ENCODE measurements around the gene XRCC4. TPM values are rescaled to one million over a fixed set of nuclear protein-coding genes. Genes with fewer than 3 reads are reported as not detected.

Gene XRCC4
- total RNA-seq, 1 donor from 2014 or later, result 15.5 TPM

GRCh38 chr5:83104021-83104420 is 26.7 kb downstream of the XRCC4 start:
- no peak overlapping the region for H3K4me3 Mint-ChIP-seq (ENCODE audit: unreplicated experiment)
- H3K27ac ChIP-seq (ENCODE audit: low read depth, low read length), result no peak overlapping the region

GRCh38 chr5:83107692-83108420 is 30.5 kb downstream of the XRCC4 start:
- TF ChIP-seq EZH2 (IDR thresholded peaks at IDR 0.05; ENCODE audit: insufficient read depth, low read length), result no peak
- TF ChIP-seq CTCF (IDR thresholded peaks at IDR 0.05; ENCODE audit: insufficient read depth, low read depth, low read length), result no peak
- Mint-ChIP-seq H3K9me3 (ENCODE audit: unreplicated experiment) (peaks cover 6% of the 10 kb centered on the region), H3K4me1 (ENCODE audit: low read depth, unreplicated experiment) (peaks cover 6% of the 10 kb centered on the region), H3K36me3 (ENCODE audit: low read depth, unreplicated experiment) (peaks cover 8% of the 10 kb centered on the region), H3K4me3 (ENCODE audit: unreplicated experiment) (no peak overlapping the region), H3K27me3 (ENCODE audit: low read depth, unreplicated experiment) (no peaks in the 10 kb centered on the region), H3K27ac (ENCODE audit: unreplicated experiment) (no peak overlapping the region)
- Histone ChIP-seq H3K4me3 (ENCODE audit: insufficient read depth, low read depth, low read length) (no peak overlapping the region), H3K36me3 (ENCODE audit: insufficient read depth, low read length) (no peaks in the 10 kb centered on the region), H3K9me3 (ENCODE audit: insufficient read depth, low read depth, low read length) (peaks cover under 1% of the 10 kb centered on the region), H3K79me2 (ENCODE audit: insufficient read depth, low read length) (no peaks in the 10 kb centered on the region), H3K27me3 (ENCODE audit: insufficient read depth, low read length) (no peaks in the 10 kb centered on the region), H4K20me1 (ENCODE audit: insufficient read depth, low read length) (no peaks in the 10 kb centered on the region), H3K9ac (ENCODE audit: low read length) (no peak overlapping the region), H2AFZ (ENCODE audit: low read depth, low read length) (no peak overlapping the region), H3K27ac (ENCODE audit: low read depth, low read length) (no peak overlapping the region), H3K4me1 (ENCODE audit: insufficient read depth, low read length) (no peaks in the 10 kb centered on the region), H3K4me2 (ENCODE audit: low read length) (no peak overlapping the region)
- DNase-seq (ENCODE audit: low read depth), result no peak
- FAIRE-seq, result no peak

More at GRCh38 chr5:83104021-83104420, 26.7 kb downstream of the XRCC4 start:
- DNase-seq (ENCODE audit: low read depth) (peak; percentile 56), FAIRE-seq (no peak)
- H3K36me3 Mint-ChIP-seq (ENCODE audit: low read depth, unreplicated experiment), result no peaks in the 10 kb centered on the region
- Histone ChIP-seq H3K79me2 (ENCODE audit: insufficient read depth, low read length) (peaks cover 3% of the 10 kb centered on the region), H3K4me2 (ENCODE audit: low read length) (no peak overlapping the region), H3K36me3 (ENCODE audit: insufficient read depth, low read length) (no peaks in the 10 kb centered on the region), H3K4me1 (ENCODE audit: insufficient read depth, low read length) (no peaks in the 10 kb centered on the region), H4K20me1 (ENCODE audit: insufficient read depth, low read length) (no peaks in the 10 kb centered on the region), H3K9me3 (ENCODE audit: insufficient read depth, low read depth, low read length) (no peaks in the 10 kb centered on the region), H3K27me3 (ENCODE audit: insufficient read depth, low read length) (no peaks in the 10 kb centered on the region), H2AFZ (ENCODE audit: low read depth, low read length) (no peak overlapping the region), H3K9ac (ENCODE audit: low read length) (no peak overlapping the region), H3K4me3 (ENCODE audit: insufficient read depth, low read depth, low read length) (no peak overlapping the region)
- H3K27ac Mint-ChIP-seq (ENCODE audit: unreplicated experiment), result peak overlapping the region; percentile 88
- H3K27me3 Mint-ChIP-seq (ENCODE audit: low read depth, unreplicated experiment), result no peaks in the 10 kb centered on the region
- no peak for TF ChIP-seq CTCF (IDR thresholded peaks at IDR 0.05; ENCODE audit: insufficient read depth, low read depth, low read length)
- no peak for TF ChIP-seq EZH2 (IDR thresholded peaks at IDR 0.05; ENCODE audit: insufficient read depth, low read length)
- H3K4me1 Mint-ChIP-seq (ENCODE audit: low read depth, unreplicated experiment), result peaks cover 26% of the 10 kb centered on the region
- no peaks in the 10 kb centered on the region for H3K9me3 Mint-ChIP-seq (ENCODE audit: unreplicated experiment)

GRCh38 chr5:83109380-83109779 is 32.0 kb downstream of the XRCC4 start:
- no peaks in the 10 kb centered on the region for H3K79me2 ChIP-seq (ENCODE audit: insufficient read depth, low read length)
- no peaks in the 10 kb centered on the region for H3K36me3 ChIP-seq (ENCODE audit: insufficient read depth, low read length)
- TF ChIP-seq CTCF (IDR thresholded peaks at IDR 0.05; ENCODE audit: insufficient read depth, low read depth, low read length), result no peak
- TF ChIP-seq EZH2 (IDR thresholded peaks at IDR 0.05; ENCODE audit: insufficient read depth, low read length), result no peak
- no peak overlapping the region for H3K4me3 ChIP-seq (ENCODE audit: insufficient read depth, low read depth, low read length)
- peaks cover 10% of the 10 kb centered on the region for H3K9me3 Mint-ChIP-seq (ENCODE audit: unreplicated experiment)
- no peak overlapping the region for H3K27ac ChIP-seq (ENCODE audit: low read depth, low read length)
- H3K36me3 Mint-ChIP-seq (ENCODE audit: low read depth, unreplicated experiment), result peaks cover 14% of the 10 kb centered on the region
- no peaks in the 10 kb centered on the region for H3K27me3 ChIP-seq (ENCODE audit: insufficient read depth, low read length)
- H3K9me3 ChIP-seq (ENCODE audit: insufficient read depth, low read depth, low read length), result peaks cover 6% of the 10 kb centered on the region
- no peak overlapping the region for H2AFZ ChIP-seq (ENCODE audit: low read depth, low read length)
- H4K20me1 ChIP-seq (ENCODE audit: insufficient read depth, low read length), result no peaks in the 10 kb centered on the region
- no peak for FAIRE-seq
- no peaks in the 10 kb centered on the region for H3K4me1 Mint-ChIP-seq (ENCODE audit: low read depth, unreplicated experiment)
- no peak overlapping the region for H3K4me2 ChIP-seq (ENCODE audit: low read length)
- H3K9ac ChIP-seq (ENCODE audit: low read length), result no peak overlapping the region
- no peak overlapping the region for H3K4me3 Mint-ChIP-seq (ENCODE audit: unreplicated experiment)
- H3K4me1 ChIP-seq (ENCODE audit: insufficient read depth, low read length), result no peaks in the 10 kb centered on the region
- H3K27ac Mint-ChIP-seq (ENCODE audit: unreplicated experiment), result no peak overlapping the region
- no peaks in the 10 kb centered on the region for H3K27me3 Mint-ChIP-seq (ENCODE audit: low read depth, unreplicated experiment)
- DNase-seq (ENCODE audit: low read depth), result no peak

Measured in astrocyte (in vitro differentiated cells and primary cell).